Esophagus muscularis mucosa (tissue), 4 donors: ENCODE data around the gene RPH3AL. TPM values are rescaled to one million over a fixed set of nuclear protein-coding genes. Genes with fewer than 3 reads are reported as not detected.

Source experiments
- DNase-seq: peaks from one replicate; pipeline ENCODE4 v3.0.0-alpha.2; 2017; ENCODE audit errors: extremely low spot score
- H3K27ac ChIP-seq, 4 donors: fragments of 200-600 bp; sonication (generic); replicated peaks in 1 of 4; 1 replicate in 3 of 4; 2 replicates in 1 of 4; pipeline ENCODE4 v1.5.1; 2016 to 2019; ENCODE audit warnings: mild to moderate bottlenecking in 1 of 4
- H3K27me3 ChIP-seq, 4 donors: fragments of 200-600 bp; sonication (generic); one replicate each; pipeline versions ENCODE4 v1.5.1 to v1.6.0; 2016 to 2019
- H3K36me3 ChIP-seq, 4 donors: fragments of 200-600 bp; sonication (generic); one replicate each; pipeline ENCODE4 v1.5.1; 2016 to 2019
- H3K4me1 ChIP-seq, 4 donors: fragments of 200-600 bp; sonication (generic); one replicate each; pipeline ENCODE4 v1.5.1; 2016 to 2019
- H3K4me3 ChIP-seq, 4 donors: fragments of 200-600 bp; sonication (generic); 1 replicate in 2 of 4; 2 replicates in 2 of 4; pipeline ENCODE4 v1.5.1; 2016 to 2019; ENCODE audit warnings: mild to moderate bottlenecking in 4 of 4, moderate library complexity in 1 of 4
- H3K9me3 ChIP-seq, 4 donors: fragments of 200-600 bp; sonication (generic); 1 replicate in 3 of 4; 2 replicates in 1 of 4; pipeline ENCODE4 v1.5.1; 2016 to 2019
- CTCF ChIP-seq, 3 experiments: fragments of 200-600 bp in 2 of 3; fragments of 450-650 bp in 1 of 3; sonication (generic) in 2 of 3; IDR thresholded peaks; one replicate each; pipeline ENCODE4 v1.5.1; 2017 to 2019; ENCODE audit warnings: antibody characterized with exemption in 3 of 3, mild to moderate bottlenecking in 2 of 3, moderate library complexity in 1 of 3
- EP300 ChIP-seq: sonication (generic); formaldehyde crosslinking; IDR thresholded peaks from one replicate; pipeline ENCODE4 v1.6.1; 2017; ENCODE audit warnings: antibody characterized with exemption
- POLR2A ChIP-seq: fragments of 450-650 bp; IDR thresholded peaks from one replicate; pipeline ENCODE4 v1.6.1; 2017; ENCODE audit warnings: antibody characterized with exemption, moderate library complexity, mild to moderate bottlenecking, low read depth
- POLR2AphosphoS5 ChIP-seq, 2 donors: sonication (generic); formaldehyde crosslinking; IDR thresholded peaks; one replicate each; pipeline ENCODE4 v1.6.1; 2017; ENCODE audit warnings: antibody characterized with exemption in 2 of 2
- WGBS: methylation state at CpG from one replicate; pipeline ENCODE4 v1.1.5; 2018; 5-methylcytosine and 5-hydroxymethylcytosine counted together
- intact Hi-C: fragments of 100-400 bp; cut with DNase I; formaldehyde crosslinking; loops from one replicate; pipeline ENCODE4 v1.15.1; 2023
- total RNA-seq, 4 donors: library from RNA; depleted of rRNA; stranded (reverse); fragments of >200 nt; gene quantifications; one replicate each; pipeline versions ENCODE4 v1.1.0 to v1.2.1, GENCODE V29; 2016

The RPH3AL gene
- total RNA-seq, 4 donors from 2014 or later: 8.7 to 21.0 (median 14.8) TPM

- no peaks in the 10 kb centered on the region for H3K27me3 ChIP-seq
- no peaks in the 10 kb centered on the region for H3K4me1 ChIP-seq
- no peaks in the 10 kb centered on the region for H3K9me3 ChIP-seq
- H3K27ac ChIP-seq: no peak overlapping the region
- intact Hi-C loops: no loop called here
- peaks cover 0 to 13% (median 0%) of the 10 kb centered on the region in 4 donors for H3K36me3 ChIP-seq
- 91% methylated on average over 5 of the region's 11 CpGs for WGBS
- DNase-seq: no peak
- no peak overlapping the region for H3K4me3 ChIP-seq
- TF ChIP-seq EP300: no peak
Measured at GRCh38 chr17:163514-164098, 189.0 kb downstream of the RPH3AL start.

- intact Hi-C loops: no loop called here
- no peak for TF ChIP-seq POLR2A
- no peak for TF ChIP-seq CTCF (IDR thresholded peaks at IDR 0.05)
- TF ChIP-seq EP300: no peak
- TF ChIP-seq POLR2AphosphoS5 (IDR thresholded peaks at IDR 0.05): no peak
- Histone ChIP-seq H3K4me3 (no peak overlapping the region), H3K9me3 (no peaks in the 10 kb centered on the region), H3K27ac (no peak overlapping the region), H3K36me3 (peaks cover 0 to 13% (median 0%) of the 10 kb centered on the region in 4 donors), H3K27me3 (no peaks in the 10 kb centered on the region), H3K4me1 (no peaks in the 10 kb centered on the region)
- DNase-seq: no peak
- 90% methylated on average over 5 of the region's 11 CpGs for WGBS
Measured at GRCh38 chr17:162689-163088, 189.9 kb downstream of the RPH3AL start.

Other genes with a start within 250 kb of the RPH3AL start
- gene SCGB1C2, start 215.2 kb downstream of the RPH3AL start, total RNA-seq: not detected
- 10 to 100 TPM; 10.4 to 18.0 (median 14.6) TPM for gene DOC2B, start 171.2 kb downstream of the RPH3AL start, total RNA-seq
- gene RFLNB, start 93.1 kb upstream of the RPH3AL start, total RNA-seq: 10 to 100 TPM; 18.3 to 35.3 (median 28.8) TPM